K562 (cell line): ENCODE data around the gene RELA. TPM values are rescaled to one million over a fixed set of nuclear protein-coding genes. Genes with fewer than 3 reads are reported as not detected.
A peak's percentile ranks its signal among the peaks of the same experiment; 100 is the strongest.

Experiments used
- AFF1 ChIP-seq, 2 experiments: fragments of 450-650 bp; IDR thresholded peaks; 2 replicates each; pipeline ENCODE4 v1.6.1; 2018; ENCODE audit warnings: mild to moderate bottlenecking in 2 of 2, low read depth in 1 of 2; ENCODE audit not compliant: partially characterized antibody in 2 of 2
- AFF4 ChIP-seq: sonication (generic); formaldehyde crosslinking; IDR thresholded peaks from 2 replicates; pipeline ENCODE4 v1.8.0; 2023; ENCODE audit warnings: mild to moderate bottlenecking, missing genetic modification reagents
- BRD4 ChIP-seq: fragments of 200-600 bp; sonication (generic); IDR thresholded peaks from 2 replicates; pipeline ENCODE4 v1.6.1; 2017; ENCODE audit warnings: inconsistent platforms
- C11orf30 ChIP-seq: fragments of 450-650 bp; IDR thresholded peaks from 2 replicates; pipeline ENCODE4 v1.6.1; 2016; ENCODE audit warnings: low read depth, mild to moderate bottlenecking
- CBFA2T2 ChIP-seq: fragments of 450-650 bp; conservative IDR thresholded peaks from 2 replicates; pipeline ENCODE4 v1.6.1; 2017; ENCODE audit warnings: mild to moderate bottlenecking
- CREB1 ChIP-seq, 2 experiments: sonication (generic) in 1 of 2; formaldehyde crosslinking in 1 of 2; IDR thresholded peaks; 2 replicates each; pipeline versions ENCODE4 v1.6.1 to v1.8.0; 2012 to 2022; ENCODE audit warnings: inconsistent platforms in 1 of 2, mild to moderate bottlenecking in 1 of 2, missing genetic modification reagents in 1 of 2, moderate library complexity in 1 of 2
- MTF1 ChIP-seq: fragments of 250-450 bp; sonication (Bioruptor Pico); IDR thresholded peaks from 2 replicates; pipeline ENCODE4 v1.9.0; 2021; ENCODE audit warnings: moderate library complexity, mild to moderate bottlenecking, inconsistent platforms, borderline replicate concordance
- POLR2AphosphoS5 ChIP-seq: IDR thresholded peaks from 2 replicates; pipeline ENCODE4 v1.6.1; 2011; ENCODE audit warnings: mild to moderate bottlenecking, low read depth, low read length, moderate library complexity; ENCODE audit not compliant: control insufficient read depth, insufficient read depth
- SAP30 ChIP-seq: fragments of 200-600 bp; sonication (generic); IDR thresholded peaks from 2 replicates; pipeline ENCODE4 v1.6.1; 2012; ENCODE audit warnings: borderline replicate concordance, low read depth, mild to moderate bottlenecking, moderate library complexity, low read length, control low read depth, inconsistent platforms; ENCODE audit not compliant: insufficient read depth, poor library complexity, severe bottlenecking
- STAT5A ChIP-seq: IDR thresholded peaks from 2 replicates; pipeline ENCODE4 v1.6.1; 2012; ENCODE audit warnings: low read length, inconsistent platforms, borderline replicate concordance
- TAL1 ChIP-seq: fragments of 450-650 bp; IDR thresholded peaks from 2 replicates; pipeline ENCODE4 v1.6.1; 2016; ENCODE audit warnings: mild to moderate bottlenecking
- TEAD4 ChIP-seq, 2 experiments: sonication (generic) in 1 of 2; formaldehyde crosslinking in 1 of 2; IDR thresholded peaks; 2 replicates each; pipeline versions ENCODE4 v1.6.1 to v1.8.0; 2012 to 2022; ENCODE audit warnings: borderline replicate concordance in 1 of 2, inconsistent platforms in 1 of 2, low read length in 1 of 2, mild to moderate bottlenecking in 1 of 2, missing genetic modification reagents in 1 of 2
- ZFP30 ChIP-seq: fragments of 250-450 bp; sonication (Bioruptor Pico); IDR thresholded peaks from 2 replicates; pipeline ENCODE4 v1.8.0; 2022; ENCODE audit warnings: moderate library complexity, mild to moderate bottlenecking, inconsistent platforms, borderline replicate concordance
- ZNF41 ChIP-seq: fragments of 250-450 bp; sonication (Bioruptor Pico); conservative IDR thresholded peaks from 2 replicates; pipeline ENCODE4 v1.4.0; 2020; ENCODE audit warnings: mild to moderate bottlenecking
- ZNF561 ChIP-seq: fragments of 450-650 bp; formaldehyde crosslinking; conservative IDR thresholded peaks from 2 replicates; pipeline ENCODE4 v1.4.0; 2020; ENCODE audit warnings: mild to moderate bottlenecking, moderate library complexity
- polyA plus RNA-seq, 8 experiments: library from polyadenylated mRNA; depleted of rRNA in 4 of 8; stranded (reverse) in 5 of 8; unstranded in 3 of 8; fragments of >200 nt; fragmentation: Nextera tagmentation in 2 of 8; fragmentation: Illumina TruSeq in 1 of 8; extraction: Ambion mirVana in 2 of 8; extraction: Trizol in 1 of 8; gene quantifications; 2 replicates each; pipeline versions ENCODE4 v1.2.1 to v1.2.3, GENCODE V29; 2011 to 2014; ENCODE audit warnings: inconsistent platforms in 1 of 8, missing spikeins in 1 of 8
- total RNA-seq, 7 experiments: library from RNA; depleted of rRNA in 6 of 7; stranded (reverse); fragments of >200 nt in 6 of 7; fragmentation: Illumina TruSeq in 2 of 7; extraction: Trizol in 2 of 7; gene quantifications; 2 replicates each; pipeline versions ENCODE4 v1.2.1 to v1.2.3, GENCODE V29; 2011 to 2021; ENCODE audit warnings: low replicate concordance in 1 of 7

Gene RELA
- total and polyA plus RNA-seq, 9 of the 15 experiments (the other 6 are each of a cell fraction or from before 2014, with no cell fraction given), result 6.0 to 67.4 (median 20.6) TPM

- TF ChIP-seq CREB1 (IDR thresholded peaks at IDR 0.05) (no peak), CREB1 (CRISPR knock-in tag; IDR thresholded peaks at IDR 0.05) (peak; percentile 13; the same call in 1 of the 2 replicates), BRD4 (no peak), STAT5A (no peak), AFF1 (IDR thresholded peaks at IDR 0.05; ENCODE audit: low read depth in 1 of 2, partially characterized antibody in 2 of 2) (no peak), AFF4 (CRISPR knock-in tag) (no peak), CBFA2T2 (no peak), POLR2AphosphoS5 (no peak), ZNF561 (CRISPR knock-in tag) (no peak), C11orf30 (no peak), MTF1 (CRISPR knock-in tag) (no peak), SAP30 (peak; percentile 10), ZFP30 (CRISPR knock-in tag) (no peak), TAL1 (no peak), TEAD4 (IDR thresholded peaks at IDR 0.05; ENCODE audit: low read length) (0 out of 2 replicates have a peak, but pooled peaks have one; percentile 22), TEAD4 (CRISPR knock-in tag; IDR thresholded peaks at IDR 0.05; ENCODE audit: borderline replicate concordance) (no peak), ZNF41 (CRISPR knock-in tag) (no peak)
Measured at GRCh38 chr11:65651589-65652510, 10.9 kb downstream of the RELA start (continued).
